Ovary (tissue), 9 donors: ENCODE data around the gene C1QA. TPM values are rescaled to one million over a fixed set of nuclear protein-coding genes. Genes with fewer than 3 reads are reported as not detected.

Source experiments
- DNase-seq, 5 donors: peaks; one replicate each; pipeline ENCODE4 v3.0.0-alpha.2; 2019 to 2020
- H3K27ac ChIP-seq, 2 donors: fragments of 200-600 bp; one replicate each; pipeline versions ENCODE4 v1.5.1 to v1.8.0; 2019 to 2022
- H3K27me3 ChIP-seq: fragments of 200-600 bp; one replicate; pipeline ENCODE4 v1.8.0; 2022
- H3K36me3 ChIP-seq: fragments of 200-600 bp; sonication (generic); one replicate; pipeline ENCODE4 v1.5.1; 2019
- H3K4me1 ChIP-seq: one replicate; pipeline ENCODE4 v1.8.1; 2013; ENCODE audit warnings: mild to moderate bottlenecking, moderate library complexity; ENCODE audit not compliant: insufficient read depth
- H3K4me3 ChIP-seq: fragments of 200-600 bp; sonication (generic); one replicate; pipeline ENCODE4 v1.5.1; 2017
- H3K9me3 ChIP-seq, 2 donors: fragments of 200-600 bp in 1 of 2; sonication (generic) in 1 of 2; one replicate each; pipeline versions ENCODE4 v1.5.1 to v1.8.1; 2013 to 2019; ENCODE audit warnings: mild to moderate bottlenecking in 1 of 2, moderate library complexity in 1 of 2
- EP300 ChIP-seq: sonication (generic); formaldehyde crosslinking; IDR thresholded peaks from one replicate; pipeline ENCODE4 v1.6.1; 2017; ENCODE audit warnings: antibody characterized with exemption
- POLR2A ChIP-seq: fragments of 450-650 bp; IDR thresholded peaks from one replicate; pipeline ENCODE4 v1.6.1; 2017; ENCODE audit warnings: antibody characterized with exemption, mild to moderate bottlenecking, moderate library complexity
- WGBS, 3 donors: extraction: QIAGEN DNeasy Blood & Tissue Kit in 1 of 3; methylation state at CpG; one replicate each; pipeline versions ENCODE4 v1.1.5 to v1.1.7; 2013 to 2017; 5-methylcytosine and 5-hydroxymethylcytosine counted together
- intact Hi-C, 4 donors: fragments of 100-400 bp; cut with DNase I; formaldehyde crosslinking; loops; one replicate each; pipeline versions ENCODE4 v1.11.0 to v1.15.1; 2022 to 2023
- polyA plus RNA-seq, 2 donors: library from polyadenylated mRNA; stranded (reverse); fragments of 200-250 nt in 1 of 2; fragments of 350-450 nt in 1 of 2; fragmentation: Illumina TruSeq in 1 of 2; extraction: RNeasy Lipid Tissue Mini Kit (QIAGEN cat#74804) in 1 of 2; gene quantifications; one replicate each; pipeline ENCODE4 v1.2.3, GENCODE V29; 2013 to 2014
- total RNA-seq, 7 donors: library from RNA; depleted of rRNA in 2 of 7; stranded (reverse); fragments of >200 nt in 2 of 7; fragmentation: NEBNext Ultra II Directional in 3 of 7; extraction: Animal tissue kit (Norgen Biotek cat#: 25700) in 3 of 7; gene quantifications; one replicate each; pipeline versions ENCODE4 v1.1.0 to v1.2.4, GENCODE V29; 2016 to 2023
- TF ChIP-seq, protein P1 (sequence below), 3 donors: fragments of 450-650 bp in 2 of 3; fragments of 200-600 bp in 1 of 3; IDR thresholded peaks; one replicate each; pipeline versions ENCODE4 v1.5.1 to v1.8.0; 2016 to 2022; ENCODE audit warnings: antibody characterized with exemption in 3 of 3, mild to moderate bottlenecking in 1 of 3
- donor health status: DM: no; HTN: no; CAD: no; lungs with moderate emphysema.
- donor health status: DM: no; HTN: no; CAD: no.
- donor health status: Bipolar disorder and iron deficiency.
- donor health status: DM: yes; HTN: yes; CAD: no.
- donor health status: DM: no; HTN: no; CAD: no.
- donor health status: DM: yes; HTN: yes; CAD: no.

Gene C1QA
- total and polyA plus RNA-seq, 9 donors = 26.8 to 89.6 (median 52.7) TPM

DNA sequence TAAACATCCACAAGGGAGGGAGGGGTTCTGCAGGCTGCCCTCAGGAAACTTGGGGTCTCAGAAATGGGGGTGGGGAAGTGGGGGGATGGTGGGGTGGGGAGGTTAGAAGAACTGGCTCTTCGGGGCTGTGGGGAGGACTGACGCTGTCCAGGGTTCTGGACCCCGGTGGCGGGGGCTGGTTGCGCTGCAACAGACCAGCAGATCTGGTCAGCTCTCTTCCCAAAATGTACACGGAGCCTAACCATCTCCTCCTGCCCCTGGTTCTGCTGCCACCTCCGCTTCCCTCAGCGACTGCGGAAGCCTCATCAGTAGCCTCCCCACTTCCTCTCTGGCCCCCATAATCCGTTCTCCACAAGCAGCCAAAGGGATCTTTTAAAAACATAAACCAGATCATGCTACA, 29.3 kb upstream of the C1QA start:
- Histone ChIP-seq H3K27ac (no peak overlapping the region), H3K9me3 (no peaks in the 10 kb centered on the region), H3K27me3 (no peaks in the 10 kb centered on the region), H3K4me1 (no peaks in the 10 kb centered on the region), H3K4me3 (no peak overlapping the region), H3K36me3 (no peaks in the 10 kb centered on the region)
- 6 to 8% (median 8%) methylated on average over 10 of the region's 10 CpGs for WGBS, 3 donors
- intact Hi-C loops = no loop called here
- TF ChIP-seq POLR2A (no peak), EP300 (no peak)
- TF ChIP-seq, protein P1, sequence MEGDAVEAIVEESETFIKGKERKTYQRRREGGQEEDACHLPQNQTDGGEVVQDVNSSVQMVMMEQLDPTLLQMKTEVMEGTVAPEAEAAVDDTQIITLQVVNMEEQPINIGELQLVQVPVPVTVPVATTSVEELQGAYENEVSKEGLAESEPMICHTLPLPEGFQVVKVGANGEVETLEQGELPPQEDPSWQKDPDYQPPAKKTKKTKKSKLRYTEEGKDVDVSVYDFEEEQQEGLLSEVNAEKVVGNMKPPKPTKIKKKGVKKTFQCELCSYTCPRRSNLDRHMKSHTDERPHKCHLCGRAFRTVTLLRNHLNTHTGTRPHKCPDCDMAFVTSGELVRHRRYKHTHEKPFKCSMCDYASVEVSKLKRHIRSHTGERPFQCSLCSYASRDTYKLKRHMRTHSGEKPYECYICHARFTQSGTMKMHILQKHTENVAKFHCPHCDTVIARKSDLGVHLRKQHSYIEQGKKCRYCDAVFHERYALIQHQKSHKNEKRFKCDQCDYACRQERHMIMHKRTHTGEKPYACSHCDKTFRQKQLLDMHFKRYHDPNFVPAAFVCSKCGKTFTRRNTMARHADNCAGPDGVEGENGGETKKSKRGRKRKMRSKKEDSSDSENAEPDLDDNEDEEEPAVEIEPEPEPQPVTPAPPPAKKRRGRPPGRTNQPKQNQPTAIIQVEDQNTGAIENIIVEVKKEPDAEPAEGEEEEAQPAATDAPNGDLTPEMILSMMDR (IDR thresholded peaks at IDR 0.05) = no peak
- DNase-seq = no peak

DNA sequence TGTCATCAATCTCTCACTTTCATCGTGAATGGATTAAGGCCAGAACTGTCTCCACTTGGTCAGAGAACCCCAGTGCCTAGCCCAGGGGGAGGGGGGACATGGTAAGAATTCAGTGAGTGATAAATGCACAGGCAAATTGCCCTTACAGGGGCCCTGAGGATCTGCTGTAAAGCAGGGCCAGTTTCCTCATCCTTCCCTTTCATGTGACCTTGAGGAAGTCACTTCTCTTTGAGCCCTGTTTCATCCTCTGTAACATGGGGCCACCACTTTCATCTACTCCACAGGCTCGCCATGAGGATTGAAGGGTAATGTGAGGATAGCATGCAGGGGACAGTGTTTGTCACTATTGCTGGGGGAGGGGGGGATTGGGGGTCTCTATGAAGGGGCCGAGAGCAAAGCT, 28.1 kb upstream of the C1QA start:
- Histone ChIP-seq H3K27ac (no peak overlapping the region), H3K4me1 (no peaks in the 10 kb centered on the region), H3K9me3 (no peaks in the 10 kb centered on the region), H3K27me3 (no peaks in the 10 kb centered on the region), H3K4me3 (no peak overlapping the region), H3K36me3 (no peaks in the 10 kb centered on the region)
- DNase-seq = no peak
- TF ChIP-seq, protein P1 (IDR thresholded peaks at IDR 0.05) = no peak
- TF ChIP-seq POLR2A (no peak), EP300 (no peak)
- intact Hi-C loops = no loop called here
- WGBS, 3 donors = 54 to 62% (median 60%) methylated on average over 3 of the region's 3 CpGs

DNA sequence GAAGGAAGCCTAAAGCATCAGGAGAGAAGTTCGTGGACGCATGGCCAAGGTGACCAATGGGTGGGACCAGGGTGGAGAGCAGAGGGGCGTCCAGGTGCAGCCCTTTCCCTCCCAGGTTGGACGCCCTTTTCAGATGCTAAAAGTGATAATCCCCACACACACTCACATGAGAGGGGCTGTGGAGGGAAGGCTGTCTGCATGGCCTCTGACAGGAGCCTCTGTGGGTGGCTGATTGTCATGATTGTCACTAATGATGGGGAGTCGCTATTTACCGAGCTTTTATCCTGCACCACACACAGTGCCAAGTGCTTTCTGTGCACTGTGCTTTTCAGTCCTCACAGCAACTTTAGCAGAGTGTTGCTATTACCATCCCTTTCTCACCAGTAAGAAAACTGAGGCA, 27.1 kb upstream of the C1QA start:
- Histone ChIP-seq H3K27me3 (no peaks in the 10 kb centered on the region), H3K4me1 (no peaks in the 10 kb centered on the region)

DNA sequence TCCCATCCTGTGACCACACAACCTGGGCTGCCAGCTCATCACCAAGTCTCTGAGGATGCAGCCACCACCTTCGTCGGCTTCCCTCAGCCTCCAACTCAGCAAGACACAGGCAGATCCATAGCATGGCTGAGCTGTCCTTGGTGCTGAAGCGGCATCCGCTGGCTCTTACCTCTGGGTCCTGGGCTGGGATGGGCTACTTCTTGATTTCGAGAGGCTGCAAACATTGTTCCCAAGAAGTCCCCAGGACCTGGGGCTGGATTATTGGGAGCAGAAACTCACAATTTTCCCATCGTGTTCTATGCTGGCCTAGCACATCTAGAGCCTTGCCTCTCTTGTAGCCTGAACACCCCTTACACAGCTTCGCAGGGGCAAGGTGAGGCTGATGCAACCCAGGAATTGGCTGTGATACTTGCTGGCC, 24.9 kb upstream of the C1QA start:
- TF ChIP-seq, protein P1 (IDR thresholded peaks at IDR 0.05) = no peak
- TF ChIP-seq POLR2A (no peak), EP300 (no peak)
- Histone ChIP-seq H3K27me3 (no peaks in the 10 kb centered on the region), H3K4me3 (no peak overlapping the region), H3K36me3 (no peaks in the 10 kb centered on the region), H3K27ac (no peak overlapping the region), H3K9me3 (no peaks in the 10 kb centered on the region), H3K4me1 (no peaks in the 10 kb centered on the region)
- intact Hi-C loops = no loop called here
- 15 to 24% (median 17%) methylated on average over 7 of the region's 7 CpGs for WGBS, 3 donors
- peak in 4 of 5 donors; percentile 35 to 79 (median 53) for DNase-seq

More for the DNA sequence above, 27.1 kb upstream of the C1QA start:
- no peak overlapping the region for H3K4me3 ChIP-seq
- H3K36me3 ChIP-seq = no peaks in the 10 kb centered on the region
- H3K9me3 ChIP-seq = no peaks in the 10 kb centered on the region
- intact Hi-C loops = no loop called here
- WGBS, 3 donors = 10 to 17% (median 10%) methylated on average over 6 of the region's 6 CpGs
- no peak for DNase-seq
- TF ChIP-seq EP300 = no peak
- no peak for TF ChIP-seq POLR2A
- TF ChIP-seq, protein P1 (IDR thresholded peaks at IDR 0.05) = no peak
- H3K27ac ChIP-seq = no peak overlapping the region
